Thyroid gland (tissue), 4 donors: ENCODE data around the gene BBS7. TPM values are rescaled to one million over a fixed set of nuclear protein-coding genes. Genes with fewer than 3 reads are reported as not detected.

Experiments used
- DNase-seq, 2 donors: peaks; one replicate each; pipeline ENCODE4 v3.0.0-alpha.2; 2019
- H3K27ac ChIP-seq, 3 donors: fragments of 200-600 bp; sonication (generic); 1 replicate in 2 of 3; 2 replicates in 1 of 3; pipeline ENCODE4 v1.5.1; 2016 to 2019; ENCODE audit warnings: mild to moderate bottlenecking in 1 of 3, moderate library complexity in 1 of 3
- H3K27me3 ChIP-seq: fragments of 200-600 bp; sonication (generic); one replicate; pipeline ENCODE4 v1.5.1; 2019
- H3K36me3 ChIP-seq, 2 donors: fragments of 200-600 bp; sonication (generic); one replicate each; pipeline ENCODE4 v1.5.1; 2016 to 2019
- H3K4me1 ChIP-seq, 2 donors: fragments of 200-600 bp; sonication (generic); one replicate each; pipeline ENCODE4 v1.5.1; 2017 to 2019
- H3K4me3 ChIP-seq, 3 donors: fragments of 200-600 bp; sonication (generic); replicated peaks in 1 of 3; 1 replicate in 2 of 3; 2 replicates in 1 of 3; pipeline ENCODE4 v1.5.1; 2016; ENCODE audit warnings: mild to moderate bottlenecking in 1 of 3
- H3K9me3 ChIP-seq: fragments of 200-600 bp; sonication (generic); one replicate; pipeline ENCODE4 v1.5.1; 2017
- POLR2A ChIP-seq, 2 donors: fragments of 450-650 bp; IDR thresholded peaks; one replicate each; pipeline ENCODE4 v1.6.1; 2017; ENCODE audit warnings: antibody characterized with exemption in 2 of 2, mild to moderate bottlenecking in 2 of 2, moderate library complexity in 1 of 2
- WGBS, 2 donors: methylation state at CpG; one replicate each; pipeline ENCODE4 v1.1.5; 2017; 5-methylcytosine and 5-hydroxymethylcytosine counted together
- intact Hi-C: fragments of 100-400 bp; cut with DNase I; formaldehyde crosslinking; loops from one replicate; pipeline ENCODE4 v1.15.1; 2023
- total RNA-seq, 4 donors: library from RNA; depleted of rRNA; stranded (reverse); fragments of >200 nt; gene quantifications; one replicate each; pipeline ENCODE4 v1.2.3, GENCODE V29; 2016
- TF ChIP-seq, protein P1 (sequence below), 6 experiments: fragments of 200-600 bp in 3 of 6; fragments of 450-650 bp in 3 of 6; sonication (generic) in 3 of 6; IDR thresholded peaks; one replicate each; pipeline ENCODE4 v1.5.1; 2016 to 2019; ENCODE audit warnings: antibody characterized with exemption in 6 of 6, mild to moderate bottlenecking in 2 of 6, inconsistent platforms in 1 of 6, moderate library complexity in 1 of 6

The BBS7 gene
- total RNA-seq, 4 donors from 2014 or later: 15.0 to 34.1 (median 24.5) TPM

- no peak for DNase-seq
Measured at GRCh38 chr4:121776610-121777401, 93.5 kb downstream of the BBS7 start.

More at GRCh38 chr4:121776610-121777401, 93.5 kb downstream of the BBS7 start:
- Histone ChIP-seq H3K27ac (no peak overlapping the region), H3K9me3 (no peaks in the 10 kb centered on the region), H3K27me3 (no peaks in the 10 kb centered on the region), H3K36me3 (no peaks in the 10 kb centered on the region), H3K4me1 (no peaks in the 10 kb centered on the region), H3K4me3 (no peak overlapping the region)
- TF ChIP-seq POLR2A (IDR thresholded peaks at IDR 0.05): no peak
- TF ChIP-seq, protein P1, sequence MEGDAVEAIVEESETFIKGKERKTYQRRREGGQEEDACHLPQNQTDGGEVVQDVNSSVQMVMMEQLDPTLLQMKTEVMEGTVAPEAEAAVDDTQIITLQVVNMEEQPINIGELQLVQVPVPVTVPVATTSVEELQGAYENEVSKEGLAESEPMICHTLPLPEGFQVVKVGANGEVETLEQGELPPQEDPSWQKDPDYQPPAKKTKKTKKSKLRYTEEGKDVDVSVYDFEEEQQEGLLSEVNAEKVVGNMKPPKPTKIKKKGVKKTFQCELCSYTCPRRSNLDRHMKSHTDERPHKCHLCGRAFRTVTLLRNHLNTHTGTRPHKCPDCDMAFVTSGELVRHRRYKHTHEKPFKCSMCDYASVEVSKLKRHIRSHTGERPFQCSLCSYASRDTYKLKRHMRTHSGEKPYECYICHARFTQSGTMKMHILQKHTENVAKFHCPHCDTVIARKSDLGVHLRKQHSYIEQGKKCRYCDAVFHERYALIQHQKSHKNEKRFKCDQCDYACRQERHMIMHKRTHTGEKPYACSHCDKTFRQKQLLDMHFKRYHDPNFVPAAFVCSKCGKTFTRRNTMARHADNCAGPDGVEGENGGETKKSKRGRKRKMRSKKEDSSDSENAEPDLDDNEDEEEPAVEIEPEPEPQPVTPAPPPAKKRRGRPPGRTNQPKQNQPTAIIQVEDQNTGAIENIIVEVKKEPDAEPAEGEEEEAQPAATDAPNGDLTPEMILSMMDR (IDR thresholded peaks at IDR 0.05): no peak
- intact Hi-C loops: no loop called here
- WGBS, 2 donors: 87 to 91% methylated on average over 6 of the region's 6 CpGs

Other genes with a start within 250 kb of the BBS7 start
- gene ANXA5, start 173.5 kb downstream of the BBS7 start, total RNA-seq: 100 to 1,000 TPM; 313 to 356 (median 325) TPM
- not detected for gene SMIM43, start 105.3 kb downstream of the BBS7 start, total RNA-seq
- gene EXOSC9, start 69.2 kb downstream of the BBS7 start, total RNA-seq: 10 to 100 TPM in 3 of 4 donors, 1 to 10 TPM in 1; 9.6 to 21.0 (median 15.6) TPM
- gene CCNA2, start 46.6 kb downstream of the BBS7 start, total RNA-seq: 1 to 10 TPM; 1.0 to 1.5 (median 1.3) TPM
- gene TRPC3, start 81.6 kb upstream of the BBS7 start, total RNA-seq: 1 to 10 TPM in 1 of 4 donors, under 1 TPM in 3; 0.27 to 1.1 (median 0.55) TPM